ENCODE results near the gene SORCS2.

GRCh38 chr4:7526491-7526890 is 334.2 kb downstream of the SORCS2 start:
- TF ChIP-seq GATA3 (IDR thresholded peaks at IDR 0.05; ENCODE audit: low read depth, low read length) (no peak), GATA2 (IDR thresholded peaks at IDR 0.05; ENCODE audit: low read depth, low read length) (no peak)

All from SH-SY5Y (cell line).